ENCODE results near the gene DZANK1.

DNA sequence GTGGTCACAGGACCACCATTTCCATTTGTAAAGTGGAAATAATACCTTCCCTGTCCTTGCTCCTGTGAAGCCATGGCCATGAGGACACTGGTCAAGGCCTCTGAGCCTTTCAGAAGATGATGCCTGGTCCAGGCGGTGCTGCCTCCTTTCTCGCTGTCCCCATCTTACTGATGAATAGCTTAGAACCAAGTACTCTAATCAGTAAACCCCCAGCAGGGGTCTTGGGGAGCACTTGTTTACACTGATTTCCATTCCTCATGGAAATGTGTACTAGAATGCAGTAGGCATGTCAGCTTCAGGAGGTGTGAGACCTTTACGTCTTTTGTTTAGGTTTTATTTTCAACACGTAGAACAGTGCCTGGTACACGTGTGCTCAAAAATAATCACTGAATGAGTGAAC, 75.1 kb downstream of the DZANK1 start:
- TF ChIP-seq, protein P1, sequence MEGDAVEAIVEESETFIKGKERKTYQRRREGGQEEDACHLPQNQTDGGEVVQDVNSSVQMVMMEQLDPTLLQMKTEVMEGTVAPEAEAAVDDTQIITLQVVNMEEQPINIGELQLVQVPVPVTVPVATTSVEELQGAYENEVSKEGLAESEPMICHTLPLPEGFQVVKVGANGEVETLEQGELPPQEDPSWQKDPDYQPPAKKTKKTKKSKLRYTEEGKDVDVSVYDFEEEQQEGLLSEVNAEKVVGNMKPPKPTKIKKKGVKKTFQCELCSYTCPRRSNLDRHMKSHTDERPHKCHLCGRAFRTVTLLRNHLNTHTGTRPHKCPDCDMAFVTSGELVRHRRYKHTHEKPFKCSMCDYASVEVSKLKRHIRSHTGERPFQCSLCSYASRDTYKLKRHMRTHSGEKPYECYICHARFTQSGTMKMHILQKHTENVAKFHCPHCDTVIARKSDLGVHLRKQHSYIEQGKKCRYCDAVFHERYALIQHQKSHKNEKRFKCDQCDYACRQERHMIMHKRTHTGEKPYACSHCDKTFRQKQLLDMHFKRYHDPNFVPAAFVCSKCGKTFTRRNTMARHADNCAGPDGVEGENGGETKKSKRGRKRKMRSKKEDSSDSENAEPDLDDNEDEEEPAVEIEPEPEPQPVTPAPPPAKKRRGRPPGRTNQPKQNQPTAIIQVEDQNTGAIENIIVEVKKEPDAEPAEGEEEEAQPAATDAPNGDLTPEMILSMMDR (IDR thresholded peaks at IDR 0.05), result no peak
- no peak for TF ChIP-seq POLR2A (IDR thresholded peaks at IDR 0.05)

Measured in breast epithelium (tissue), 3 donors.